H1 (cell line): ENCODE measurements around the gene ATP2B1. TPM values are rescaled to one million over a fixed set of nuclear protein-coding genes. Genes with fewer than 3 reads are reported as not detected.

Experiments
- CTCF ChIA-PET: fragments of 300-600 bp; sonication (Branson Sonifier 250); formaldehyde crosslinking; loops from one replicate; lab custom pipeline; 2021; ENCODE audit not compliant: partially characterized antibody; lab: Charles Lee
- POLR2A ChIA-PET: fragments of 300-600 bp; sonication (Branson Sonifier 250); formaldehyde crosslinking; loops from one replicate; lab custom pipeline; 2021; ENCODE audit warnings: inconsistent platforms; ENCODE audit not compliant: partially characterized antibody; lab: Charles Lee
- DNase-seq, 2 experiments: peaks; one replicate each; pipeline versions ENCODE4 v3.0.0 to v3.0.0-alpha.2; 2010 to 2022; ENCODE audit warnings: low spot score in 2 of 2, low read depth in 1 of 2, mixed read lengths in 1 of 2
- FAIRE-seq: peaks from 2 replicates; lab custom pipeline; 2011; peaks lifted over from hg19 to GRCh38; lab: Jason Lieb, UNC
- H2AFZ ChIP-seq: 2 replicates; pipeline ENCODE4 v1.8.1; 2012; ENCODE audit warnings: low read length, inconsistent platforms
- H2AK5ac ChIP-seq: 2 replicates; pipeline ENCODE4 v1.6.1; 2013; ENCODE audit warnings: low read depth, low read length
- H2BK120ac ChIP-seq: replicated peaks from 2 replicates; pipeline ENCODE3; 2013; ENCODE audit warnings: low read depth, low read length, inconsistent platforms
- H2BK12ac ChIP-seq: 2 replicates; pipeline ENCODE4 v1.6.1; 2013; ENCODE audit warnings: low read depth, low read length
- H2BK15ac ChIP-seq: 2 replicates; pipeline ENCODE4 v1.6.1; 2013; ENCODE audit warnings: low read length
- H2BK20ac ChIP-seq: 2 replicates; pipeline ENCODE4 v1.6.1; 2013; ENCODE audit warnings: low read length
- H2BK5ac ChIP-seq: 2 replicates; pipeline ENCODE4 v1.6.1; 2013; ENCODE audit warnings: low read depth, low read length
- H3K14ac ChIP-seq: 2 replicates; pipeline ENCODE4 v1.6.1; 2013; ENCODE audit warnings: inconsistent platforms; ENCODE audit not compliant: insufficient read length
- H3K18ac ChIP-seq: 2 replicates; pipeline ENCODE4 v1.6.1; 2013; ENCODE audit warnings: low read length; ENCODE audit errors: extremely low read depth
- H3K23ac ChIP-seq: 2 replicates; pipeline ENCODE4 v1.6.1; 2013; ENCODE audit warnings: inconsistent platforms; ENCODE audit not compliant: insufficient read length
- H3K23me2 ChIP-seq: 2 replicates; pipeline ENCODE4 v1.6.1; 2013; ENCODE audit warnings: low read depth, low read length
- H3K27ac ChIP-seq: 2 replicates; pipeline ENCODE4 v1.6.1; 2011; ENCODE audit warnings: low read depth, low read length, inconsistent platforms
- H3K27me3 ChIP-seq, 4 experiments: replicated peaks in 1 of 4; 1 replicate in 1 of 4; 2 replicates in 3 of 4; pipeline versions ENCODE4 v1.6.1 to v1.8.1; 2011 to 2013; ENCODE audit warnings: low read length in 3 of 4, mild to moderate bottlenecking in 3 of 4, inconsistent platforms in 2 of 4, mixed read lengths in 2 of 4, moderate library complexity in 1 of 4; ENCODE audit not compliant: control insufficient read depth in 3 of 4, insufficient read depth in 3 of 4; ENCODE audit errors: extremely low read depth in 1 of 4
- H3K36me3 ChIP-seq, 4 experiments: 2 replicates each; pipeline versions ENCODE4 v1.6.1 to v1.8.1; 2011 to 2013; ENCODE audit warnings: mild to moderate bottlenecking in 4 of 4, low read length in 3 of 4, moderate library complexity in 2 of 4, control low read depth in 1 of 4, inconsistent platforms in 1 of 4; ENCODE audit not compliant: insufficient read depth in 4 of 4, control insufficient read depth in 2 of 4
- H3K4ac ChIP-seq: replicated peaks from 2 replicates; pipeline ENCODE3; 2013; ENCODE audit warnings: low read length, low read depth, mixed read lengths, inconsistent platforms; ENCODE audit not compliant: insufficient read length
- H3K4me1 ChIP-seq, 4 experiments: replicated peaks in 1 of 4; 1 replicate in 1 of 4; 2 replicates in 3 of 4; pipeline versions ENCODE4 v1.6.1 to v1.8.1; 2011 to 2013; ENCODE audit warnings: low read length in 3 of 4, inconsistent platforms in 2 of 4, mixed read lengths in 1 of 4; ENCODE audit not compliant: insufficient read depth in 4 of 4, control insufficient read depth in 3 of 4
- H3K4me2 ChIP-seq, 2 experiments: 2 replicates each; pipeline versions ENCODE4 v1.6.1 to v1.8.1; 2011 to 2013; ENCODE audit warnings: low read depth in 2 of 2, low read length in 2 of 2, control low read depth in 1 of 2, inconsistent platforms in 1 of 2, mild to moderate bottlenecking in 1 of 2; ENCODE audit not compliant: insufficient read depth in 1 of 2
- H3K4me3 ChIP-seq, 4 experiments: fragments of 200-600, 300-600 bp in 1 of 4; sonication (generic), shearing (Covaris generic), sonication (Bioruptor Twin) in 1 of 4; 2 replicates each; pipeline versions ENCODE4 v1.5.1 to v1.8.1; 2011 to 2016; ENCODE audit warnings: low read length in 4 of 4, low read depth in 3 of 4, control low read depth in 2 of 4, inconsistent platforms in 2 of 4, mild to moderate bottlenecking in 2 of 4, mixed read lengths in 1 of 4, moderate library complexity in 1 of 4; ENCODE audit not compliant: insufficient read depth in 2 of 4; ENCODE audit errors: extremely low read depth in 1 of 4
- H3K56ac ChIP-seq: replicated peaks from 2 replicates; pipeline ENCODE3; 2013; ENCODE audit warnings: low read depth, mild to moderate bottlenecking, mixed read lengths, low read length, inconsistent platforms; ENCODE audit not compliant: insufficient read length
- H3K79me1 ChIP-seq: 2 replicates; pipeline ENCODE4 v1.6.1; 2013; ENCODE audit warnings: low read depth, low read length, control low read depth
- H3K79me2 ChIP-seq, 2 experiments: 2 replicates each; pipeline versions ENCODE4 v1.6.1 to v1.8.1; 2012 to 2013; ENCODE audit warnings: low read length in 2 of 2, mild to moderate bottlenecking in 2 of 2, inconsistent platforms in 1 of 2; ENCODE audit not compliant: insufficient read depth in 2 of 2, control insufficient read depth in 1 of 2
- H3K9ac ChIP-seq, 4 experiments: replicated peaks in 1 of 4; 1 replicate in 1 of 4; 2 replicates in 3 of 4; pipeline versions ENCODE4 v1.6.1 to v1.8.1; 2011 to 2013; ENCODE audit warnings: low read depth in 3 of 4, low read length in 3 of 4, control low read depth in 2 of 4, mild to moderate bottlenecking in 2 of 4, moderate library complexity in 2 of 4, inconsistent platforms in 1 of 4; ENCODE audit errors: extremely low read depth in 1 of 4
- H3K9me3 ChIP-seq, 2 experiments: 2 replicates each; pipeline versions ENCODE4 v1.6.1 to v1.8.1; 2012 to 2013; ENCODE audit warnings: mild to moderate bottlenecking in 2 of 2, moderate library complexity in 2 of 2, control low read depth in 1 of 2, inconsistent platforms in 1 of 2, low read depth in 1 of 2, low read length in 1 of 2, mixed read lengths in 1 of 2; ENCODE audit not compliant: insufficient read depth in 2 of 2
- H4K20me1 ChIP-seq, 2 experiments: replicated peaks in 1 of 2; 2 replicates each; pipeline versions ENCODE3 to v1.8.1; 2011 to 2013; ENCODE audit warnings: inconsistent platforms in 2 of 2, low read length in 2 of 2, mild to moderate bottlenecking in 1 of 2; ENCODE audit not compliant: insufficient read depth in 2 of 2, control insufficient read depth in 1 of 2
- H4K5ac ChIP-seq: 2 replicates; pipeline ENCODE4 v1.6.1; 2013; ENCODE audit warnings: low read length, low read depth, mixed read lengths, inconsistent platforms; ENCODE audit not compliant: insufficient read length
- H4K8ac ChIP-seq: 2 replicates; pipeline ENCODE4 v1.8.0; 2013; ENCODE audit warnings: mild to moderate bottlenecking, moderate library complexity, low read length, inconsistent platforms; ENCODE audit not compliant: insufficient read depth; ENCODE audit errors: extremely low read depth
- H4K91ac ChIP-seq: replicated peaks from 2 replicates; pipeline ENCODE3; 2013; ENCODE audit warnings: low read length, mixed read lengths, inconsistent platforms; ENCODE audit not compliant: insufficient read length
- POLR2A ChIP-seq, 2 experiments: IDR thresholded peaks; 1 replicate in 1 of 2; 2 replicates in 1 of 2; pipeline ENCODE4 v1.6.1; 2011; ENCODE audit warnings: low read depth in 2 of 2, low read length in 2 of 2, mild to moderate bottlenecking in 2 of 2; ENCODE audit errors: control extremely low read depth in 1 of 2
- WGBS, 2 experiments: shearing (Covaris generic) in 1 of 2; methylation state at CpG; one replicate each; pipeline versions ENCODE4 v1.1.6 to v1.1.7; 2013 to 2015; ENCODE audit warnings: low lambda C conversion rate in 2 of 2, mixed read lengths in 2 of 2, inconsistent platforms in 1 of 2, low coverage in 1 of 2, missing lambda C conversion rate in 1 of 2; ENCODE audit not compliant: insufficient replicate concordance in 2 of 2, insufficient coverage in 1 of 2, insufficient read length in 1 of 2; ENCODE audit errors: extremely low coverage in 1 of 2, missing lambda C conversion rate in 1 of 2; 5-methylcytosine and 5-hydroxymethylcytosine counted together
- polyA plus RNA-seq, 7 experiments: library from polyadenylated mRNA; depleted of rRNA in 3 of 7; stranded (reverse) in 5 of 7; unstranded in 2 of 7; fragments of >200 nt in 5 of 7; fragments of 200-250 nt in 2 of 7; gene quantifications; 1 replicate in 5 of 7; 2 replicates in 1 of 7; 4 replicates in 1 of 7; pipeline versions ENCODE4 v1.2.1 to v1.2.3, GENCODE V29; 2011 to 2013; ENCODE audit warnings: missing spikeins in 2 of 7, mixed read lengths in 2 of 7
- total RNA-seq: library from RNA; stranded (reverse); fragmentation: NEBNext Ultra II Directional; extraction: Animal tissue kit (Norgen Biotek cat#: 25700); gene quantifications from 2 replicates; pipeline ENCODE4 v1.2.1, GENCODE V29; 2021
- TF ChIP-seq, protein P1 (sequence below), 3 experiments: IDR thresholded peaks; 1 replicate in 2 of 3; 2 replicates in 1 of 3; pipeline versions ENCODE4 v1.5.1 to v1.6.1; 2011; ENCODE audit warnings: low read length in 3 of 3, mild to moderate bottlenecking in 3 of 3, inconsistent platforms in 2 of 3, low read depth in 1 of 3, moderate library complexity in 1 of 3; ENCODE audit not compliant: insufficient read depth in 1 of 3; ENCODE audit errors: control extremely low read depth in 1 of 3

The ATP2B1 gene
- total and polyA plus RNA-seq, 2 of the 8 experiments (the other 6 are each of a cell fraction or from before 2014, with no cell fraction given), result 4.3 to 32.0 TPM

DNA sequence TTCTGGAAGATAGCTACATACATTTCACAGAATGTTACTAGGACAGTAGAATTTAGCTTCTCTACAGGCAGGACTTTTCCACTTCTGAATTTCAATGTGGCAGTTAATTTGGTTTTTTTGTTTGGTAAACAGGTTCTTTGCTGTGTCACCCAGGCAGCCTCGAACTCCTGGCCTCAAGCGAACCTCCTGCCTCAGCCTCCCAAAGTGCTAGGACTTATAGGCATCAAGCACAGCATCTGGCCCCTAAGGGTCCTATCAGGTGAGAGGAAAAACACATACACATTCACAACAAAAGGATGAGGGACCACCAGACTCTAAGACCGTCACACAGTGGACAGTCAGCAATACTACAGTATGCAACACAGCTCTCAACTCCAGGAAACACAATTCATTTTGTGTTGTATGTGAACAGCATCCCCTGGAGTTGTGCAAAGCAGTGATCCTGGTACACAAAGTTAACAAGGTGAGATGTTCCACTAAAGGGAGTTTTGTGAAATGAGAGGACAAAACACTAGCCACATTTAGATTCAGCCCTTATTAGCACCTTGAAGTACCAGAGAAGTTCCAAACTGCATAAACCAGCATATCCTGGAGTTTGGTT, 6.9 kb downstream of the ATP2B1 start:
- Histone ChIP-seq H3K56ac (no peak overlapping the region), H3K9ac (no peak overlapping the region), H3K4me3 (no peak overlapping the region), H4K20me1 (peaks cover 7 to 16% of the 10 kb centered on the region in 2 experiments), H4K5ac (no peak overlapping the region), H2BK12ac (no peak overlapping the region), H2BK120ac (no peak overlapping the region), H3K79me1 (peaks cover 4% of the 10 kb centered on the region), H3K27me3 (peaks cover 0 to 11% (median 4%) of the 10 kb centered on the region in 4 experiments; a peak in 4 of 7 replicates), H3K4ac (no peak overlapping the region), H3K9me3 (no peaks in the 10 kb centered on the region), H3K23ac (no peak overlapping the region), H3K79me2 (peaks cover 4 to 94% of the 10 kb centered on the region in 2 experiments; a peak in 2 of 4 replicates), H2BK15ac (no peak overlapping the region), H4K91ac (no peak overlapping the region), H3K14ac (no peak overlapping the region), H3K27ac (no peak overlapping the region), H3K23me2 (no peaks in the 10 kb centered on the region), H2BK20ac (no peak overlapping the region), H3K4me2 (no peak overlapping the region), H3K36me3 (no peaks in the 10 kb centered on the region), H2AK5ac (no peak overlapping the region), H3K18ac (no peak overlapping the region), H3K4me1 (no peaks in the 10 kb centered on the region), H2BK5ac (no peak overlapping the region), H2AFZ (no peak overlapping the region), H4K8ac (no peak overlapping the region)
- ChIA-PET CTCF (interaction anchor here (1.1 to 3.4 kb wide), 3 partner anchors 158 to 1599 kb away, joined by 3 to 12 read pairs (median 4); no protein-coding TSS in a partner anchor), POLR2A (no interaction called here)
- WGBS, 2 experiments, result 96% methylated on average over 3 of the region's 3 CpGs; no CpG with 5 or more reads in 1 of the 2 experiments
- TF ChIP-seq, protein P1, sequence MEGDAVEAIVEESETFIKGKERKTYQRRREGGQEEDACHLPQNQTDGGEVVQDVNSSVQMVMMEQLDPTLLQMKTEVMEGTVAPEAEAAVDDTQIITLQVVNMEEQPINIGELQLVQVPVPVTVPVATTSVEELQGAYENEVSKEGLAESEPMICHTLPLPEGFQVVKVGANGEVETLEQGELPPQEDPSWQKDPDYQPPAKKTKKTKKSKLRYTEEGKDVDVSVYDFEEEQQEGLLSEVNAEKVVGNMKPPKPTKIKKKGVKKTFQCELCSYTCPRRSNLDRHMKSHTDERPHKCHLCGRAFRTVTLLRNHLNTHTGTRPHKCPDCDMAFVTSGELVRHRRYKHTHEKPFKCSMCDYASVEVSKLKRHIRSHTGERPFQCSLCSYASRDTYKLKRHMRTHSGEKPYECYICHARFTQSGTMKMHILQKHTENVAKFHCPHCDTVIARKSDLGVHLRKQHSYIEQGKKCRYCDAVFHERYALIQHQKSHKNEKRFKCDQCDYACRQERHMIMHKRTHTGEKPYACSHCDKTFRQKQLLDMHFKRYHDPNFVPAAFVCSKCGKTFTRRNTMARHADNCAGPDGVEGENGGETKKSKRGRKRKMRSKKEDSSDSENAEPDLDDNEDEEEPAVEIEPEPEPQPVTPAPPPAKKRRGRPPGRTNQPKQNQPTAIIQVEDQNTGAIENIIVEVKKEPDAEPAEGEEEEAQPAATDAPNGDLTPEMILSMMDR (IDR thresholded peaks at IDR 0.05; ENCODE audit: control extremely low read depth in 1 of 3, insufficient read depth in 1 of 3, low read depth in 1 of 3, low read length in 3 of 3), result peak in 1 of 3 experiments; percentile 21; a peak in 1 of 4 replicates
- TF ChIP-seq POLR2A (IDR thresholded peaks at IDR 0.05; ENCODE audit: control extremely low read depth in 1 of 2, low read depth in 2 of 2, low read length in 2 of 2), result no peak
- FAIRE-seq, result peak; percentile 7
- DNase-seq, result no peak
